Fibroblast of pulmonary artery (primary cell): ENCODE data around the gene OR6Q1.
A peak's percentile ranks its signal among the peaks of the same experiment; 100 is the strongest.

ENCODE experiments used
- DNase-seq: peaks from one replicate; pipeline ENCODE4 v3.0.0-alpha.2; 2010; ENCODE audit warnings: low read depth
- H3K4me3 ChIP-seq: replicated peaks from 2 replicates; pipeline ENCODE4 v1.5.1; 2011; ENCODE audit warnings: low read depth, mild to moderate bottlenecking, control low read depth, low read length, moderate library complexity
- TF ChIP-seq, protein P1 (sequence below): IDR thresholded peaks from 2 replicates; pipeline ENCODE4 v1.5.1; 2011; ENCODE audit warnings: mild to moderate bottlenecking, control low read depth, low read length, inconsistent platforms; ENCODE audit errors: missing control alignments

The OR6Q1 gene

DNA sequence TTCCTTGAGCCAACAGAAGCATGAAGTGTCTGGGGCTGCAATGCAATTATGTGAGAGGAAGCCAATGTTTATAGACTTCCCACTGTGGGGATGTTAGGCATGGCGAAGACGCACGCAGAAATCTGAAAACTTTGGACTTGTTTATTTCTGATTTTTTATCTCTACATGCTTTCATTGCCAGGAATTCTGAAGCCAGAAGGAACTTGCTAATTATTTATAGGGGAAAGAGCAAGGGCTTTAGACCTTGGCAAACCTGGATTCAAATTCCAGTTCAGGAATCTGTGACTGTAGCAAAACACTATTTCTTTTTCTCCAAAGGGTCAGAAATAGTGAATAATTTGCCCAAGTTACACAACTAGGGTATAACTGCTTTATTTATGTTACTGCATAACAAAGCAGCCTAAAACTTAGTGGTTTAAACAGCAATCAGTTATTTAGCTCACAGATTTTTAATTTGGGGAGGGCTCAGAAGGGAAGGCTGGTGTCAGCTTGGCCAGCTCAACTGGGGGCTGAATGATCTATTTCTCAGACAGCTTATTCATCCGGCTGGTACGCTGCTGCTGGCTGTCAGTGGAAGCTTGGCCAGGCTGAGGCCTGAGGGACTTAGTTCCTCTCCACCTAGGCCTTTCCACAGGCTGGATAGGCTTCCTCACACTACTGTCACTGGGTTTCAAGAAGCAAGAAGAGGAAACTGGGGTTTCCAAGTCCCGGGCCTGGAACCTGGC lies 1.9 kb upstream of the OR6Q1 start:
- TF ChIP-seq, protein P1, sequence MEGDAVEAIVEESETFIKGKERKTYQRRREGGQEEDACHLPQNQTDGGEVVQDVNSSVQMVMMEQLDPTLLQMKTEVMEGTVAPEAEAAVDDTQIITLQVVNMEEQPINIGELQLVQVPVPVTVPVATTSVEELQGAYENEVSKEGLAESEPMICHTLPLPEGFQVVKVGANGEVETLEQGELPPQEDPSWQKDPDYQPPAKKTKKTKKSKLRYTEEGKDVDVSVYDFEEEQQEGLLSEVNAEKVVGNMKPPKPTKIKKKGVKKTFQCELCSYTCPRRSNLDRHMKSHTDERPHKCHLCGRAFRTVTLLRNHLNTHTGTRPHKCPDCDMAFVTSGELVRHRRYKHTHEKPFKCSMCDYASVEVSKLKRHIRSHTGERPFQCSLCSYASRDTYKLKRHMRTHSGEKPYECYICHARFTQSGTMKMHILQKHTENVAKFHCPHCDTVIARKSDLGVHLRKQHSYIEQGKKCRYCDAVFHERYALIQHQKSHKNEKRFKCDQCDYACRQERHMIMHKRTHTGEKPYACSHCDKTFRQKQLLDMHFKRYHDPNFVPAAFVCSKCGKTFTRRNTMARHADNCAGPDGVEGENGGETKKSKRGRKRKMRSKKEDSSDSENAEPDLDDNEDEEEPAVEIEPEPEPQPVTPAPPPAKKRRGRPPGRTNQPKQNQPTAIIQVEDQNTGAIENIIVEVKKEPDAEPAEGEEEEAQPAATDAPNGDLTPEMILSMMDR: no peak
- DNase-seq: no peak
- no peak overlapping the region for H3K4me3 ChIP-seq

DNA sequence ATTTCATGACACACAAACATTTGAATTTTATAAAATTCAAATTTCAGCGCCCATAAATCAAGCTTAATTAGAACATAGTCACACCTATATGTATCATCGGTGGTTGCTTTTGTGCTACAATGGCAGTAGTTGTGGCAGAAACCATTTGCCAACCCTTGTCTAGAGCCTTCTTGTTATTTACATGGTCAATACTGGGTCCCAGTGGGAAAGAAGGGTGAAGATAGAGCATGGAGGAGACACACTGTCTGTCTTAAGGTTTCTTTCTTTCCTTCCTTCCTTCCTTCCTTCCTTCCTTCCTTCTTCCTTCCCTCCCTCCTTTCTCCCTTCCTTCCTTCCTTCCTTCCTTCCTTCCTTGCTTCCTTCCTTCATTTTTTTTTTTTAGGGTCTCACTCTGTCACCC lies 3.7 kb downstream of the OR6Q1 start:
- no peak overlapping the region for H3K4me3 ChIP-seq
- TF ChIP-seq, protein P1: no peak
- no peak for DNase-seq

DNA sequence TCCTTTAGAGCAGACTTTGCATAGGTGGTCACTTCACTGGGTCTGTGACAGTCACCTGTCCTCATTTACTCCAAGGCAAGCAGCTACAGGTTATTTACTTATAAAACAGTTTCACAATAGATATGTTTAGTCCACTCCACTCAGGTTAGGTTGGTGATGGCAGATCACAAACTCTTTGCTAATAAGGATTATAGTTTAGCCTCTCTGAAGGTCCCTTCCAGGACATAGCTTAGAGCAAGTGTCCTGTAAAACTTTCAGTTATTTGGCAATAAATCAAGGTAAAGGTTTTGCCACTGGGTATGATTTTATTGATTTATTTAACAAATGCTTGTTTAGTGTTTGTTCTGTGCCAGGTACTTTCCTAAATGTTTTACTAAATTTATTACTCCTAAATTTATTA lies 8.8 kb downstream of the OR6Q1 start:
- no peak overlapping the region for H3K4me3 ChIP-seq
- TF ChIP-seq, protein P1: no peak

GRCh38 chr11:58043379-58043778 lies 12.6 kb downstream of the OR6Q1 start:
- TF ChIP-seq, protein P1: no peak
- H3K4me3 ChIP-seq: no peak overlapping the region
- no peak for DNase-seq

More for the DNA sequence above, 8.8 kb downstream of the OR6Q1 start:
- DNase-seq: no peak

DNA sequence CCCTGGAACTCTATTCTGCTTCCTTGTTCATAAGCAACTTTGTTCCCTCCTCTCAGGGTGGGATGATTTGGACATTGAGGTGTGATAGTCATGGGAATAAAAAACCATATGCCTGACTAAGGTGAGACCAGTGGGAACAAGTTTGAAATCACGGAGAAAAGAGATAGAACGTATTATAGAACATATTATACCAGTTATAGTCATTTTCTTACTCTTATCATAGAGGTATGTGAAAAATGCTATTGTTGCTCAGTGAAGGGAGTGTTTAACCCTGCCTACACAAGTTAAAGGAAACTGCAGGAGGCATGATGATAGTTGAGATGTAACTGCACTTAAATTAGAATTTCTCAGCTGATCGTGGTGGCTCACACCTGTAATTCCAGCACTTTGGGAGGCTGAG lies 15.5 kb downstream of the OR6Q1 start:
- TF ChIP-seq, protein P1: no peak
- DNase-seq: peak; percentile 19
- no peak overlapping the region for H3K4me3 ChIP-seq

- TF ChIP-seq, protein P1: no peak
- no peak overlapping the region for H3K4me3 ChIP-seq
- no peak for DNase-seq
Measured at GRCh38 chr11:58047818-58048217, 17.1 kb downstream of the OR6Q1 start.
